HL-60 (cell line): Measurements from ENCODE around the gene PTGER2.

Experiments used
- DNase-seq, 2 experiments: peaks; one replicate each; pipeline ENCODE4 v3.0.0-alpha.2; 2010 to 2020; ENCODE audit warnings: low read depth in 1 of 2, low spot score in 1 of 2
- H3K27ac ChIP-seq: fragments of 250-450 bp; sonication (Bioruptor Pico); replicated peaks from 2 replicates; pipeline ENCODE4 v1.5.1; 2020; ENCODE audit warnings: mild to moderate bottlenecking, moderate library complexity
- H3K27me3 ChIP-seq: fragments of 250-450 bp; sonication (Bioruptor Pico); 2 replicates; pipeline ENCODE4 v1.5.1; 2021; ENCODE audit warnings: mild to moderate bottlenecking, moderate library complexity; ENCODE audit not compliant: insufficient read depth, poor library complexity, severe bottlenecking
- H3K4me3 ChIP-seq: replicated peaks from 2 replicates; pipeline ENCODE4 v1.5.1; 2011; ENCODE audit warnings: mild to moderate bottlenecking, control low read depth, low read length; ENCODE audit not compliant: insufficient read depth
- CTCF ChIP-seq: IDR thresholded peaks from one replicate; pipeline ENCODE4 v1.5.1; 2011; ENCODE audit warnings: low read length, control low read depth, inconsistent platforms; ENCODE audit not compliant: insufficient read depth
- GABPA ChIP-seq: IDR thresholded peaks from 2 replicates; pipeline ENCODE4 v1.6.1; 2012; ENCODE audit warnings: low read depth
- POLR2AphosphoS5 ChIP-seq: IDR thresholded peaks from 2 replicates; pipeline ENCODE4 v1.6.1; 2012; ENCODE audit warnings: low read depth
- SPI1 ChIP-seq: IDR thresholded peaks from 2 replicates; pipeline ENCODE4 v1.6.1; 2012; ENCODE audit warnings: low read depth, mild to moderate bottlenecking, borderline replicate concordance
- TF ChIP-seq, protein P1 (sequence below): IDR thresholded peaks from 2 replicates; pipeline ENCODE4 v1.6.1; 2012; ENCODE audit warnings: low read depth; ENCODE audit not compliant: insufficient replicate concordance

The PTGER2 gene

DNA sequence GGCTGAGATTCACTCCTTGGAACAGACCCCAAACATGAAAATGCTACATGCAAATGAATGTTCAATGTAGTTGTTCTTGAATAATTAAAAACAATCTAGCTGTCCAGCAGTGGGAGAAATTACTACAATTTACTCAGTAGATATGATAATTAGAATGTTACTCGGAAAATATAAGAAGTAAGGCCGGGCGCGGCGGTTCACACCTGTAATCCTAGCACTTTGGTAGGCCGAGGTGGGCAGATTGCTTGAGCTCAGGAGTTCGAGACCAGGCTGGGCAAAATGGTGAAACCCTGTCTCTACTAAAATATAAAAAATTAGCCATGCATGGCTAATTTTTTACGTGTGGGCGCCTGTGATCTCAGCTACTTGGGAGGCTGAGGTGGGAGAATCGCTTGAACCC, 15.3 kb upstream of the PTGER2 start:
- no peak for DNase-seq
- no peak overlapping the region for H3K27ac ChIP-seq
- no peaks in the 10 kb centered on the region for H3K27me3 ChIP-seq
- H3K4me3 ChIP-seq, result no peak overlapping the region
- TF ChIP-seq, protein P1, sequence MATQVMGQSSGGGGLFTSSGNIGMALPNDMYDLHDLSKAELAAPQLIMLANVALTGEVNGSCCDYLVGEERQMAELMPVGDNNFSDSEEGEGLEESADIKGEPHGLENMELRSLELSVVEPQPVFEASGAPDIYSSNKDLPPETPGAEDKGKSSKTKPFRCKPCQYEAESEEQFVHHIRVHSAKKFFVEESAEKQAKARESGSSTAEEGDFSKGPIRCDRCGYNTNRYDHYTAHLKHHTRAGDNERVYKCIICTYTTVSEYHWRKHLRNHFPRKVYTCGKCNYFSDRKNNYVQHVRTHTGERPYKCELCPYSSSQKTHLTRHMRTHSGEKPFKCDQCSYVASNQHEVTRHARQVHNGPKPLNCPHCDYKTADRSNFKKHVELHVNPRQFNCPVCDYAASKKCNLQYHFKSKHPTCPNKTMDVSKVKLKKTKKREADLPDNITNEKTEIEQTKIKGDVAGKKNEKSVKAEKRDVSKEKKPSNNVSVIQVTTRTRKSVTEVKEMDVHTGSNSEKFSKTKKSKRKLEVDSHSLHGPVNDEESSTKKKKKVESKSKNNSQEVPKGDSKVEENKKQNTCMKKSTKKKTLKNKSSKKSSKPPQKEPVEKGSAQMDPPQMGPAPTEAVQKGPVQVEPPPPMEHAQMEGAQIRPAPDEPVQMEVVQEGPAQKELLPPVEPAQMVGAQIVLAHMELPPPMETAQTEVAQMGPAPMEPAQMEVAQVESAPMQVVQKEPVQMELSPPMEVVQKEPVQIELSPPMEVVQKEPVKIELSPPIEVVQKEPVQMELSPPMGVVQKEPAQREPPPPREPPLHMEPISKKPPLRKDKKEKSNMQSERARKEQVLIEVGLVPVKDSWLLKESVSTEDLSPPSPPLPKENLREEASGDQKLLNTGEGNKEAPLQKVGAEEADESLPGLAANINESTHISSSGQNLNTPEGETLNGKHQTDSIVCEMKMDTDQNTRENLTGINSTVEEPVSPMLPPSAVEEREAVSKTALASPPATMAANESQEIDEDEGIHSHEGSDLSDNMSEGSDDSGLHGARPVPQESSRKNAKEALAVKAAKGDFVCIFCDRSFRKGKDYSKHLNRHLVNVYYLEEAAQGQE, result no peak
- TF ChIP-seq SPI1, result no peak
- TF ChIP-seq POLR2AphosphoS5, result no peak
- TF ChIP-seq CTCF, result no peak
- TF ChIP-seq GABPA, result no peak

DNA sequence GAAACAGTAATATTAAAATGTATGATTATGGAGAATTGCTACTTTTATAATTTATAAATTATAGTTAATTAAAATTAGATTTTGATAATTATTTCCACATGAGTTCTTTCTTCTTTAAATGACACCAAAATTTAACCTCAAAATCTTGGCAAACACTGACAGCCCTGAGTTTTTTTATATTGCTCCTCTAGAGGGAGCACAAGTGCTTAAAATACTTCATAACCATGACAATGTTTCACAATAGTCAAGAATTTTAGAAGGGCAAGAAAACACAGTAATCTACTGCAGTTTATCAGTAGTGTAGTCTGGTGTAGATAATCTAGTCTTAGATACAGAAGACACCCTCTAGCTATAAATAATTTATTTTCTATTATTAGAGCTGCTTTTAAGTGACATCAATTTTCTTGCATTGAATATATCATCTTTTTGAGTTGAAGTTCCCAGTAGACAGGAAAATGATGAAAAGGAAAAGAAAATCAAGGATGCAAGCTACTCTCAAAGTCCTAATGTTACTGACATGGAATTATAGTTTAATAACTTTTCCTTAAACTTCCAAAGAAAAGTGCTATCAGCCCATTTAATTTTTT, 14.3 kb upstream of the PTGER2 start:
- DNase-seq, result peak; percentile 28 to 51
- TF ChIP-seq CTCF (peak; percentile 30), POLR2AphosphoS5 (no peak), SPI1 (no peak), GABPA (no peak)
- TF ChIP-seq, protein P1, result no peak
- no peak overlapping the region for H3K27ac ChIP-seq
- no peak overlapping the region for H3K4me3 ChIP-seq
- H3K27me3 ChIP-seq, result no peaks in the 10 kb centered on the region

- Histone ChIP-seq H3K27ac (no peak overlapping the region), H3K27me3 (no peaks in the 10 kb centered on the region), H3K4me3 (no peak overlapping the region)
- no peak for TF ChIP-seq SPI1
- no peak for TF ChIP-seq POLR2AphosphoS5
- TF ChIP-seq, protein P1, result no peak
- no peak for DNase-seq
Observed at GRCh38 chr14:52303236-52303635, 10.9 kb upstream of the PTGER2 start.
